ENCODE measurements around the gene MTHFD1L.
"Not testable (repeated sequence)": the region's sequence is repeated elsewhere in the genome, so short reads cannot be mapped to it uniquely, and the experiment has no call there.

MTHFD1L gene

GRCh38 chr6:150835620-150836019 lies 29.9 kb upstream of the MTHFD1L start:
- no peak for DNase-seq (ENCODE audit: low read depth)
- H3K4me3 ChIP-seq (ENCODE audit: low read depth, low read length) = no peak overlapping the region
- no peak for TF ChIP-seq CTCF (IDR thresholded peaks at IDR 0.05; ENCODE audit: control insufficient read depth, extremely low read depth, insufficient read depth)

DNA sequence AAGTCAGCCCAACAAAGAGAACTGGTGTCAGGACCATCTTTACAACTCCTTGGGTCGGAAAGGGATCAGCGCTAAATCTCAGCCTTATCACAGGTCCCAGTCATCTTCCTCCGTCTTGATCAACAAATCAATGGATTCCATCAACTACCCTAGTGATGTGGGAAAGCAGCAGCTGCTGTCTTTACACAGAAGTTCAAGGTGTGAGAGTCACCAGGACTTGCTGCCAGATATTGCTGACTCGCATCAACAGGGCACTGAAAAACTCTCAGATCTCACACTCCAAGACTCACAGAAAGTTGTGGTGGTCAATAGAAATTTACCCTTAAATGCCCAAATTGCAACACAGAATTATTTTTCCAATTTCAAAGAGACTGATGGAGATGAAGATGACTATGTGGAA lies 25.3 kb upstream of the MTHFD1L start:
- no peak overlapping the region for H3K4me3 ChIP-seq (ENCODE audit: low read depth, low read length)
- TF ChIP-seq CTCF (IDR thresholded peaks at IDR 0.05; ENCODE audit: control insufficient read depth, extremely low read depth, insufficient read depth) = no peak
- DNase-seq (ENCODE audit: low read depth) = no peak

DNA sequence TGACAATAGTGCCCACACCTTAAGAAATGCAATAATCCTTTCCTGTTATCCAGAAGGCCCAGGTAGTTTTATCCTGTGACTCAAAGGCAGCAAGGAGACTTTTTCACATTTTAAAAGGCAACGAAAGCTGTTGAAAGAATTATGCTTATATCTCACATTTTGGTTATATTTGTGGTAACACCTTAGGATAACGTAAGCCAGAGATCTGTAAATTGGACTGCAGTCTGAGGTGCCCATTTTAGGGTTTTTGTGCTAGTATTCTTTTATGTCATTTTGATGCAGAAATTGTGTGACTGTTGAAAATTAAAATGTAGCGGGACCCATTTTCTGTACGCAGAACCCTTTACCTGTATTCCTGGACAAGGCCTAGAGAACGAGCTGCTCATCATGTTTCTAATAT lies 24.3 kb upstream of the MTHFD1L start:
- DNase-seq (ENCODE audit: low read depth) = no peak
- no peak overlapping the region for H3K4me3 ChIP-seq (ENCODE audit: low read depth, low read length)
- no peak for TF ChIP-seq CTCF (IDR thresholded peaks at IDR 0.05; ENCODE audit: control insufficient read depth, extremely low read depth, insufficient read depth)

DNA sequence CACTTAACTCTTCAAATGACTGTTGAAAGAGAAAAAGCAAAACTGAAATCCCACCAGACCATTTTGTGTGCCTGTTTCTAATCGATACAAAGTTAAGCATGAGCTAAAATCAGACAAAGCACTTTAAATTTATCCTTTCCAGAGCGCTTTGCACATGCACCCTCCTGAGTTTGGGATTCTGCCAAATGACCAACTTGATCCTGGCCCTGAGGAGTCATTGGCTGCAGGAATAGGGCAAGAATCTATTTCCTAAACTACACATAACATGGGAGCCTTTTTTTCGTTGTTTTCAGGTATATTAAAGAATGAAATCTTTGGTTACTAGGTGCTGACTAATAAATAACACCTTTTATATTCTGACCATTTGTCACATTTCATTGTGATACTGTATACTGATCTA lies 23.8 kb upstream of the MTHFD1L start:
- no peak for TF ChIP-seq CTCF (IDR thresholded peaks at IDR 0.05; ENCODE audit: control insufficient read depth, extremely low read depth, insufficient read depth)
- no peak overlapping the region for H3K4me3 ChIP-seq (ENCODE audit: low read depth, low read length)
- no peak for DNase-seq (ENCODE audit: low read depth)

DNA sequence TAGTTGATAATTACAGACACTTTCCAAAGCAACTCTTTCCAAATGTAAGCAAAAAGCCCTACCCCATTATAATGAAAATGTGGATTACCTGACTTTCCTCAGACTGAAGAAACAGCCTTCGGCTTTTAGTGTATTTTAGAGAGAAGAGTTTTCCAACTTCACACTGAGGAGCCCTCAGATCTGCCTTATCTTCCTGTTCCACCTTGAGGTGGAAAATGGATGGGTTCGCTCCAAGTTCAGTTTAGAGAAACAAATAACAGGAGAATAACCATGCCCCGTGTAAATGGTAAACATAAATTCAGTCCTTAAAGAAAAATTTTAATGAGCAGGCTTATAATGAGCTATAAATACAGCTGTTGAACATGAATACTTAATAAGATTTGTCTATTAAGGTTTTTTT lies 21.1 kb upstream of the MTHFD1L start:
- no peak for DNase-seq (ENCODE audit: low read depth)
- no peak for TF ChIP-seq CTCF (IDR thresholded peaks at IDR 0.05; ENCODE audit: control insufficient read depth, extremely low read depth, insufficient read depth)
- no peak overlapping the region for H3K4me3 ChIP-seq (ENCODE audit: low read depth, low read length)

GRCh38 chr6:150846641-150847040 lies 18.9 kb upstream of the MTHFD1L start:
- no peak for DNase-seq (ENCODE audit: low read depth)
- TF ChIP-seq CTCF (IDR thresholded peaks at IDR 0.05; ENCODE audit: control insufficient read depth, extremely low read depth, insufficient read depth) = no peak
- H3K4me3 ChIP-seq (ENCODE audit: low read depth, low read length) = no peak overlapping the region

DNA sequence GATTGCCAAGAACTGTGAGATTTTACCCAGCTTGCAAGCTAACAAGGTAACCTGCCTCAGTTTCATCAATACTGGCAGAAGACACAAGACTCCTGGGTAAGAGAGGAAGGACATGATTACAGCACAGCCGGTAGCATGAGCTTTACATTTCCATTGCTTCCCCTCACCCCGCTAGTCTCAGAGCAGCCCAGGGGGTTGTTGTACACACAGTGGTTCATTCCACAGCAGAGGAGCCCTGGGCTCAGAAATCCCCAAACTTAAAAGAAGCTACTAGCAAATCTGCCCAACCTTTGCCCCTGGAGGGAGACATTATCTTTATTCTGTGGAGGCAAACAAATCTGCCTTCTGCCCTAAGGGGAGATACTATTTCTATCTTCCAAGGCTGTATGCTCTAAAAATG lies 17.1 kb upstream of the MTHFD1L start:
- no peak for DNase-seq (ENCODE audit: low read depth)
- no peak overlapping the region for H3K4me3 ChIP-seq (ENCODE audit: low read depth, low read length)
- TF ChIP-seq CTCF (IDR thresholded peaks at IDR 0.05; ENCODE audit: control insufficient read depth, extremely low read depth, insufficient read depth) = no peak

DNA sequence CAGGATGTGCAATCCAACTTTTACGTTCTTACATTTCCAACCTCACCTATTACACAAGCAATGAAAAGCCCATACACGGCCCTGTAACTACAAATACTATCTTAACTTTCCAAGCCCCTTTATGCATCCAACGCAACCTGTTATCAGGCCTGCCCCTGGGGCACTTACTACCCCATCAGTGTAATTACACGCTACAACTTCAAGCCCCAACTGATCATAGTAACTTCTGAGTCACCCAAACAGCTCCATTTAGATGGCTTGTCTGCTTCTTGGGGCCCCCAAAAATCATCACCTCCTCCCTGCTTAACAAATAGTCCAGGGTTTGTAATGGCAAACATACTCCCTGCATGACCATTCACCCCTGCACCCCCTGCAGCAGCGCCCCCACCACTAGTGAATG lies 11.1 kb upstream of the MTHFD1L start:
- H3K4me3 ChIP-seq (ENCODE audit: low read depth, low read length); DNase-seq (ENCODE audit: low read depth): not testable (repeated sequence)

GRCh38 chr6:150855171-150855570 lies 10.3 kb upstream of the MTHFD1L start:
- DNase-seq (ENCODE audit: low read depth); H3K4me3 ChIP-seq (ENCODE audit: low read depth, low read length): not testable (repeated sequence)

Data from LNCaP clone FGC (cell line).